HUDEP-2 (cell line): ENCODE measurements around the gene LMX1B.
"Not testable (repeated sequence)": the region's sequence is repeated elsewhere in the genome, so short reads cannot be mapped to it uniquely, and the experiment has no call there.

Experiments
- DNase-seq, 76 experiments: peaks; one replicate each; lab custom pipeline; 2025; ENCODE audit not compliant: unreplicated experiment in 76 of 76; lab: John Stamatoyannopoulos, UW

Gene LMX1B

DNA sequence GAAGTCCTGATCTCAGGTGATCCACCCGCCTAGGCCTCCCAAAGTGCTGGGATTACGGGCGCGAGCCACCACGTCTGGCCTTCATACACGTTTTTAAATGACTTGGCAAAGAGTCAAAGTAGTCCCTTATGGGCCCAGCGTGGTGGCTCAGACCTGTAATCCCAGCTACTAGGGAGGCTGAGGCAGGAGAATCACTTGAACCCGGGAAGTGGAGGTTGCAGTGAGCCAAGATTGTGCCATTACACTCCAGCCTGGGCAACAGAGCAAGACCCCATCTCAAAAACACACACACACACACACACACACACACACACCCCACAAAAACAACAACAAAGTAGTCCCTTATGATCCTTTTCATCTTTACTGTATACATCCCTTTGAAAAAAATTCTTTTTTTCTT, 116.9 kb downstream of the LMX1B start:
- not testable (repeated sequence) for DNase-seq

DNA sequence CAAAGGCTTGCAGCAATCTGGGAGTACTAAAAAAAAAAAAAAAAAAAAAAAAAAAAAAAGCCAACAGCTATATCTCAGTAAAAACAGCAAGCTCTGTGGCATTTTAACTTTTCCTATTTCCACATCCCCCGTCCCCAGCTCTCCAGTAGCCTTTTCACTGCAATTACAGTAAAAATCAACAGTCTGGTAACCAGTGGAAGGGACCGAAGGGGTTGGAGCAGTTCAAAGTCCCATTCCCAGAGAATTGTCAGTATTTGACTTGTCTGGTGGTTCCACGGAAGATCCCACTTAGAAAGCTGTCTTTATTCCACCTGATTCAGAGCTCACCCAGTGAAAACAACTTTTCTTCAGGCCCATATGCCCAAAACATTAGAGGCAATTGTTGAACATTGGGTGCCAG, 119.3 kb downstream of the LMX1B start:
- no peak for DNase-seq

DNA sequence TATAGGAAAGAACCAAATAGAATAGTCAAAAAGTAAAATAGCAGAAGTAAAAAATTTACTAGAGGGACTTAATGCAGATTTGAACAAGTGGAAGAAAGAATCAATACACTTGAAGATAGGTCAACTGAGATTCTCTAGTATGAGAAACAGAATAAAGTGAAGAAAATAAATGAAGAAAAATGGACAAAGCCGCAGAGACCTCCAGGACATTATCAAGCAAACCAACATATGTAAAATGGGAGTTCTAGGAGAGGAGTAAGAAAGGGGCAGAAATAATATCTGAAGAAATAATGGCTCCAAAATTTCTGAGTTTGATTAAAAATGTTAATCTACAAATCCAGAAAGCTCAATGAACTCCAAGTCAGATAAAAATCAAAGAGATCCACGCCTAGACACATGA, 121.1 kb downstream of the LMX1B start:
- no peak for DNase-seq

DNA sequence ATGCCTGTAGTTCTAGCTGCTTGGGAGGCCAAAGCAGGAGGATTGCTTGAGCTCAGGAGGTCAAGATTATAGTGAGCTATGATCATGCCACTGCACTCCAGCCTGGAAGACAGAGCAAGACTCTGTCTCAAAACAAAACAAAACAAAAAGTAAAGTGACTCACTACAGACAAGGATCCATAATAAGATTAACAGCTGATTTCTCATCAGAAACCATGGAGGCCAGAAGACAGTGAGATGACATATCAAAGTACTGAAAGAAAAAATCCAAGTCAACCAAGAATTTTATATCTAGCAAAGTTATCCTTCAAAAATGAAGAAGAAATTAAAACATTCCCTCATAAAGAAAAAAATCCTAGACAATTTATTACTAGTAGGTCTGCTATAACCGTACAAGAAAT, 121.8 kb downstream of the LMX1B start:
- DNase-seq = no peak

DNA sequence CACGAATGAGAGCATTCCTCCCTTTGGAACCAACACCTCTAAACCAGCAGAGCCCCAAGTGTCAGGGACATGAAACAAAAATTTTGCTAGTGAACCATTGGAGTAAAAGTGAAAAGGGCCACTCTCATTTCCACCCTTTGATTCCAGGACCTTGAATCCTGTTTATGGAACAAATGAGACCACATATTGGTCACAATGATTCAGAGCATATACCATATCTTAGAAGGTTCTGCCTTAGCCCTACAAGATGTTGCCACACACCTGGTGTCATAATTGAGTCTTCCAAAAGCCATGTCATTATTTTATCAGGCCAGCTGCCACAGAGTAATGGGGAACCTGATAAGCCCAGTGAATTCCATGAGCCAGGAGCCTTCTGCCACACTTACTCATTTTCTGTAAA, 124.8 kb downstream of the LMX1B start:
- DNase-seq = no peak

DNA sequence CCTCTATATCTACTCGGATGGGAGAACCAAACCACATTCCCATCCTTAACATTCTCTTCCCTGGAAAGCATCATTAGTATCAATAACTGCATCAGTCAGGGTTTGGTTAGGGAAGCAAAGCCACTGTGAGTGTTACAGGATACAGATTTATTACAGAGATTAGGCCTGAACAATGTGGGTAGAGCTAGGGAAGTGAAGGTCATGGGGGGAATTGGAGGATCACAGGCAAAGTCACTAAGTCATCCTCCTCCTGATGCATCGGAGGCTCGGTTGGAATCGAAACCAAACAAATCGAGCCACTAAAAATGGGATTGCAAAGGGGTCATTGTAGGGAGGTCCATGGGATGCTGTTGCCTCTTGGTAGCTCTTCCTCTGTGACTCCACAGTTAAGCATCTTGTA, 129.3 kb downstream of the LMX1B start:
- no peak for DNase-seq

DNA sequence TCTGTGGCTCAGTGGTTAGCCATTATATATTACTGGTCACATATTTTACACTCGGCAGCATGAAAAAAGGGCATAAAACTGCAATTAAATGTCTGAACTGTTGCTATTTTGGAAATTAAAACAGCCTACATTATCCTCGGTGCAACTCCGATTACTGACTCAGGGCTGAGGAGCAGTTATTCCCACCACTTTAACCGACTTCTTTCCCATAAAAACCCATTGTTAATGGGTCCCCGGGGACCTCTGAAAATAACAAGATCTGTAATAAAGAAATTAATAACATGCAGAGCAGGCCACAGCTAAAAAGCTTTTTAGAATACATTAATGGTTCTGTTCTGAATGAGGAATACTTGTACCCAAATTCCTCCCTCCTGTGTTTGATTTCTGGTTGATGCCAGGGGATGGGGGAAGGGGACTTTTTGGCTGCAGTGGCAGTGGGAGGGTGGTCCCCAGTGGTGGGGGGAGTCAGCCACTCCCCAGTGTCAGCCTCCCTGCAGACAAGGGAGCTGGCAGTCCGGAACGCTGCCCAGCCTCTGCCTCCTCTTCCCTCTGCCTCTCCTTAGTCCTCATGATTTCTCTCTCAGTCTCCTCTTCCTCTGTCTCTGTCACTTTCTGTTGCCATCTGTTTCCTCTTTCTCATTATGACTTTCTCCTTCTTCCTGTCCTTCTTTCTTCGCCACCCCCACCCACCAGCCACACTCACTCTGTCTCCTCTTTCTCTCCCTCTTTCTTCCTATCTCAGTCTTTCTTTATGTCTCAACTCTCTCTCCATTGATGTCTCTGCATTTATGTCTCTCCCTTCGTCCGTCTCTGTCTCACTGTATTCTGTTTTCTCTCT, 132.1 kb downstream of the LMX1B start:
- no peak for DNase-seq
